AG09309 (cell line): ENCODE results near the gene RING1.

ENCODE experiments used
- DNase-seq: peaks from one replicate; pipeline ENCODE4 v3.0.0-alpha.2; 2010; ENCODE audit warnings: low read depth
- H3K4me3 ChIP-seq: 2 replicates; pipeline ENCODE4 v1.5.1; 2011; ENCODE audit warnings: mild to moderate bottlenecking, low read depth, low read length, moderate library complexity; ENCODE audit not compliant: control insufficient read depth
- CTCF ChIP-seq: IDR thresholded peaks from 2 replicates; pipeline ENCODE4 v1.5.1; 2011; ENCODE audit warnings: mild to moderate bottlenecking, low read depth, low read length, inconsistent platforms; ENCODE audit not compliant: insufficient read depth, control insufficient read depth; ENCODE audit errors: missing control alignments

Gene RING1

GRCh38 chr6:33254591-33254990 is 46.3 kb downstream of the RING1 start:
- no peak overlapping the region for H3K4me3 ChIP-seq
- DNase-seq: no peak
- no peak for TF ChIP-seq CTCF

GRCh38 chr6:33259032-33259431 is 50.7 kb downstream of the RING1 start:
- no peak for DNase-seq
- no peak for TF ChIP-seq CTCF
- no peak overlapping the region for H3K4me3 ChIP-seq
